ENCODE results near the gene HOXA3. TPM values are rescaled to one million over a fixed set of nuclear protein-coding genes. Genes with fewer than 3 reads are reported as not detected.

The HOXA3 gene
- total RNA-seq, 1 experiment from 2014 or later: 9.2 TPM

DNA sequence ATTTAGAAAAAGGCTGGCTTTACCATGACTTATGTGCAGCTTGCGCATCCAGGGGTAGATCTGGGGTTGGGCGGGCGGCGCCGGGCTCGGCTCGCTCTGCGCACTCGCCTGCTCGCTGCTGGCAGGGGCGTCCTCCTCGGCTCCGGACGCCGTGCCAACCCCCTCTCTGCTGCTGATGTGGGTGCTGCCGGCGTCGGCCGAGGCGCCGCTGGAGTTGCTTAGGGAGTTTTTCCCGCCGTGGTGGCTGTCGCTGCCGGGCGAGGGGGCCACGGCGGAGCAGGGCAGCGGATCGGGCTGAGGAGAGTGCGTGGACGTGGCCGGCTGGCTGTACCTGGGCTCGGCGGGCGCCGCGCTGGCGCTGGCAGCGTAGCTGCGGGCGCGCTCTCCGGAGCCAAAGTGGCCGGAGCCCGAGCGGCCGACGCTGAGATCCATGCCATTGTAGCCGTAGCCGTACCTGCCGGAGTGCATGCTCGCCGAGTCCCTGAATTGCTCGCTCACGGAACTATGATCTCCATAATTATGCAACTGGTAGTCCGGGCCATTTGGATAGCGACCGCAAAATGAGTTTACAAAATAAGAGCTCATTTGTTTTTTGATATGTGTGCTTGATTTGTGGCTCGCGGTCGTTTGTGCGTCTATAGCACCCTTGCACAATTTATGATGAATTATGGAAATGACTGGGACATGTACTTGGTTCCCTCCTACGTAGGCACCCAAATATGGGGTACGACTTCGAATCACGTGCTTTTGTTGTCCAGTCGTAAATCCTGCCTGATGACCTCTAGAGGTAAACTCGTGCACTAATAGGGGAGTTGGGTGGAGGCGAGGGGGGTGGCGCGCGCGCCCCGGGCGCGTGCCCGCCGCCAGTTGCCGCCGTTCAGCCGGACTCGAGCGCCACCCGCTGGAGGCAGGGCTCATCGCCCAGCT lies 9.1 kb downstream of the HOXA3 start, which contains the start of gene HOXA5:
HOXA5 (minus strand) TSS at position 659 of the 927 bp plus-strand sequence; CDS start at position 585, 74 bp downstream.
- no peak within 1 kb of the TSS for H2AFZ ChIP-seq (ENCODE audit: low read depth, low read length, poor library complexity, severe bottlenecking)
- no peak for TF ChIP-seq ZBTB33 (IDR thresholded peaks at IDR 0.05; ENCODE audit: extremely low read depth, insufficient replicate concordance, low read length)
- peak in 1 of 3 experiments; percentile 59; a peak in 2 of 6 replicates for TF ChIP-seq CTCF (IDR thresholded peaks at IDR 0.05 in 2 of 3, conservative IDR thresholded peaks at IDR 0.05 in 1 of 3; ENCODE audit: borderline replicate concordance in 1 of 3, insufficient read depth in 1 of 3, low read depth in 2 of 3, low read length in 2 of 3)
- no peak within 1 kb of the TSS for H3K9ac ChIP-seq (ENCODE audit: low read length)
- no peak for DNase-seq (ENCODE audit: low read depth, low spot score)
- ChIA-PET RAD21 (ENCODE audit: low non-redundant PET in 1 of 2, low total read pairs in 2 of 2, uncharacterized antibody in 2 of 2, unreplicated experiment in 2 of 2) (no interaction called here), CTCF (no interaction called here), POLR2A (no interaction called here)
- BruUV-seq (replicated peaks): no TSS peak
- no peaks in the 10 kb centered on the region for H3K27me3 ChIP-seq (ENCODE audit: insufficient read depth, low read length)
- no peak within 1 kb of the TSS for H3K27ac ChIP-seq (ENCODE audit: low read depth, low read length)
- H3K9me3 ChIP-seq (ENCODE audit: control insufficient read depth in 1 of 2, insufficient read depth in 1 of 2, low read depth in 1 of 2, low read length in 2 of 2): no peaks in the 10 kb centered on the region
- H4K20me1 ChIP-seq (ENCODE audit: insufficient read depth): no peaks in the 10 kb centered on the region
- intact Hi-C loops (cut with micrococcal nuclease): no loop called here
- peaks cover 12% of the 10 kb centered on the region for H3K79me2 ChIP-seq (ENCODE audit: insufficient read depth, low read length)
- no peaks in the 10 kb centered on the region for H3K9me2 ChIP-seq (ENCODE audit: insufficient read depth)
- peaks cover 8 to 12% of the 10 kb centered on the region in 2 experiments; a peak in 3 of 4 replicates for H3K36me3 ChIP-seq (ENCODE audit: control insufficient read depth in 1 of 2, insufficient read depth in 2 of 2, low read length in 2 of 2)
- H3K4me3 ChIP-seq (replicated peaks in 1 of 2; ENCODE audit: low read depth in 1 of 2, low read length in 2 of 2): no peak within 1 kb of the TSS
- H3K4me2 ChIP-seq (ENCODE audit: low read length): no peak within 1 kb of the TSS
- ATAC-seq: no peak
- peaks cover 6 to 12% of the 10 kb centered on the region in 2 experiments; a peak in 3 of 4 replicates for H3K4me1 ChIP-seq (ENCODE audit: control insufficient read depth in 1 of 2, insufficient read depth in 2 of 2, low read length in 2 of 2)

Measured in HCT116 (cell line).